ENCODE results near the gene TRIM62.
A peak's percentile ranks its signal among the peaks of the same experiment; 100 is the strongest.

Gene TRIM62

GRCh38 chr1:33151116-33151515, 30.7 kb downstream of the TRIM62 start:
- no peak for DNase-seq (ENCODE audit: low read depth)
- H3K4me3 ChIP-seq (ENCODE audit: low read length) = no peak overlapping the region
- no peak for TF ChIP-seq CTCF (IDR thresholded peaks at IDR 0.05; ENCODE audit: insufficient read depth, low read depth, low read length, missing control alignments)

GRCh38 chr1:33150522-33150921, 31.3 kb downstream of the TRIM62 start:
- H3K4me3 ChIP-seq (ENCODE audit: low read length) = no peak overlapping the region
- TF ChIP-seq CTCF (IDR thresholded peaks at IDR 0.05; ENCODE audit: insufficient read depth, low read depth, low read length, missing control alignments) = no peak
- DNase-seq (ENCODE audit: low read depth) = no peak

GRCh38 chr1:33149453-33150190, 32.2 kb downstream of the TRIM62 start:
- peak; percentile 27 for DNase-seq (ENCODE audit: low read depth)
- TF ChIP-seq CTCF (IDR thresholded peaks at IDR 0.05; ENCODE audit: insufficient read depth, low read depth, low read length, missing control alignments) = no peak
- no peak overlapping the region for H3K4me3 ChIP-seq (ENCODE audit: low read length)

GRCh38 chr1:33148615-33149014, 33.2 kb downstream of the TRIM62 start:
- no peak for TF ChIP-seq CTCF (IDR thresholded peaks at IDR 0.05; ENCODE audit: insufficient read depth, low read depth, low read length, missing control alignments)
- DNase-seq (ENCODE audit: low read depth) = no peak

GRCh38 chr1:33147997-33148314, 33.9 kb downstream of the TRIM62 start:
- TF ChIP-seq CTCF (IDR thresholded peaks at IDR 0.05; ENCODE audit: insufficient read depth, low read depth, low read length, missing control alignments) = peak; percentile 41
- H3K4me3 ChIP-seq (ENCODE audit: low read length) = no peak overlapping the region
- peak; percentile 43 for DNase-seq (ENCODE audit: low read depth)

More at GRCh38 chr1:33148615-33149014, 33.2 kb downstream of the TRIM62 start:
- no peak overlapping the region for H3K4me3 ChIP-seq (ENCODE audit: low read length)

GRCh38 chr1:33147275-33147996, 34.4 kb downstream of the TRIM62 start:
- H3K4me3 ChIP-seq (ENCODE audit: low read length) = no peak overlapping the region
- TF ChIP-seq CTCF (IDR thresholded peaks at IDR 0.05; ENCODE audit: insufficient read depth, low read depth, low read length, missing control alignments) = no peak
- no peak for DNase-seq (ENCODE audit: low read depth)

Measured in epithelial cell of esophagus (primary cell).